ENCODE measurements around the gene FTCDNL1. TPM values are rescaled to one million over a fixed set of nuclear protein-coding genes. Genes with fewer than 3 reads are reported as not detected.
A peak's percentile ranks its signal among the peaks of the same experiment; 100 is the strongest.

The FTCDNL1 gene
- total and polyA plus RNA-seq, 2 of the 13 experiments (the other 11 are each of a cell fraction or from before 2014, with no cell fraction given): 0.98 to 1.4 TPM

DNA sequence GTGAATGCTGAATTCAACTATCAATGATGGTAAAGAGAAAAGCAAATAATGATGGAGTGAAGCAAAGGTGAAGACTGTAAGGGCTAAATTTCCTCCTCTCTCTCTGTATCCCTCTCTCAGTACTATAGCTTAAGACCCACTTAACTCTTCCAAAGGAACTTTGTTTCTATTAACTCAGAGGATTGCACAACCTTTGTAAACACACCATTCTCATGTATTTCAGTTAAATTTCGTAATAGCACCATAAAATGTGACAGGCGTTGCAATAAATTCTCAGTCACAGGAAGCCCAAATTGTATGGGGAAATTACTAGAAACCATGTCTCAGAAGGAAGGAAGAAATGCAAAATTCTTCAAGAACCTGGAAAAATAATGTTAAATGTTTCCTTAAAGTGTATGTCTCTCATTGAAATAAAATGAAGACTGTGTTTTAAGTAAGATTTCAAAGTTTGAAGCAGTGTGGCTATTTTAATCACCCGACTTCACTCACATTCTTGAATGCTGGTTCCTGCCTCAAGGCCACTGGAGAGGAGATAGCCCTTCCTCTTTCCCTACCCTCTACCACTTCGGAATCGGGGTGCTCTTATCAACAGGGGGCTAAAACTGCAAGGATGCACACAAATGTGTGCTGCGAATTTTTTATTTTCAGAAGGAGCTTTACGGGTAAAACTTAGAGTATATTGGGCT, 112.1 kb downstream of the FTCDNL1 start (continued):
- TF ChIP-seq KAT8 (CRISPR knock-in tag; IDR thresholded peaks at IDR 0.05): peak; percentile 82
- no peak for TF ChIP-seq ZNF451 (CRISPR knock-in tag; IDR thresholded peaks at IDR 0.05)
- no peak for TF ChIP-seq TEAD2 (CRISPR knock-in tag; IDR thresholded peaks at IDR 0.05)
- no peak for TF ChIP-seq ZNF10 (CRISPR knock-in tag; IDR thresholded peaks at IDR 0.05; ENCODE audit: borderline replicate concordance, low read depth)
- no peak for TF ChIP-seq ZNF484 (CRISPR knock-in tag; IDR thresholded peaks at IDR 0.05; ENCODE audit: borderline replicate concordance, low read depth)
- no peak for TF ChIP-seq SP4 (CRISPR knock-in tag; IDR thresholded peaks at IDR 0.05)
- TF ChIP-seq TRIM22 (IDR thresholded peaks at IDR 0.05): no peak
- TF ChIP-seq IRF2 (CRISPR knock-in tag; IDR thresholded peaks at IDR 0.05): no peak
- TF ChIP-seq ZNF761 (CRISPR knock-in tag; conservative IDR thresholded peaks at IDR 0.05): no peak
- TF ChIP-seq GATAD1 (CRISPR knock-in tag; IDR thresholded peaks at IDR 0.05): 0 out of 2 replicates have a peak, but pooled peaks have one; percentile 39
- TF ChIP-seq BRCA1 (CRISPR knock-in tag; IDR thresholded peaks at IDR 0.05): no peak
- TF ChIP-seq ZNF7 (CRISPR knock-in tag; IDR thresholded peaks at IDR 0.05): no peak
- TF ChIP-seq ZNF678 (CRISPR knock-in tag; IDR thresholded peaks at IDR 0.05): no peak
- TF ChIP-seq FOXC1 (CRISPR knock-in tag; IDR thresholded peaks at IDR 0.05; ENCODE audit: borderline replicate concordance): no peak
- TF ChIP-seq HNF4G (IDR thresholded peaks at IDR 0.05; ENCODE audit: borderline replicate concordance, low read depth, low read length): peak; percentile 81
- TF ChIP-seq HNF4G (CRISPR knock-in tag; IDR thresholded peaks at IDR 0.05; ENCODE audit: borderline replicate concordance, low read depth): no peak
- TF ChIP-seq HOXA7 (CRISPR knock-in tag; IDR thresholded peaks at IDR 0.05): no peak
- no peak for TF ChIP-seq ZNF232 (CRISPR knock-in tag; IDR thresholded peaks at IDR 0.05; ENCODE audit: borderline replicate concordance)
- no peak for TF ChIP-seq THYN1 (CRISPR knock-in tag; IDR thresholded peaks at IDR 0.05; ENCODE audit: borderline replicate concordance, low read depth)
- TF ChIP-seq ZNF17 (CRISPR knock-in tag; IDR thresholded peaks at IDR 0.05): 0 out of 2 replicates have a peak, but pooled peaks have one; percentile 20
- TF ChIP-seq ZNF644 (CRISPR knock-in tag; IDR thresholded peaks at IDR 0.05; ENCODE audit: low read depth): peak; percentile 36; the same call in 1 of the 2 replicates
- TF ChIP-seq KLF6 (CRISPR knock-in tag; IDR thresholded peaks at IDR 0.05): peak; percentile 66; the same call in 1 of the 2 replicates
